ENCODE data around the gene SLC25A25. TPM values are rescaled to one million over a fixed set of nuclear protein-coding genes. Genes with fewer than 3 reads are reported as not detected.

The SLC25A25 gene
- total RNA-seq, 2 experiments from 2014 or later: 15.5 to 16.0 TPM

GRCh38 chr9:128113526-128114325, 45.7 kb downstream of the SLC25A25 start:
- ChIA-PET CTCF (interaction anchor here (0.6 to 1.4 kb wide), 3 partner anchors 11 to 257 kb away, joined by 3 to 6 read pairs (median 3); partner anchors contain the start of gene URM1), POLR2A (interaction anchor here (0.6 kb wide), 1 partner anchor 188 kb away, joined by 3 read pairs; no protein-coding TSS in a partner anchor)

- CTCF ChIA-PET: interaction anchor here (0.6 to 2.4 kb wide), 4 partner anchors 10 to 257 kb away, joined by 3 to 9 read pairs (median 4); partner anchors contain the start of gene URM1
- POLR2A ChIA-PET: no interaction called here
These were observed 46.5 kb downstream of the SLC25A25 start for GRCh38 chr9:128114326-128115186.

- POLR2A ChIA-PET: no interaction called here
These were observed 47.4 kb downstream of the SLC25A25 start for GRCh38 chr9:128115187-128116103.

GRCh38 chr9:128116104-128117083, 48.4 kb downstream of the SLC25A25 start:
- POLR2A ChIA-PET: interaction anchor here (0.5 kb wide), 1 partner anchor 72 kb away, joined by 4 read pairs; no protein-coding TSS in a partner anchor
- CTCF ChIA-PET: interaction anchor here (1.1 to 3.2 kb wide), 7 partner anchors 9 to 234 kb away, joined by 3 to 28 read pairs (median 7); no protein-coding TSS in a partner anchor

More at GRCh38 chr9:128115187-128116103, 47.4 kb downstream of the SLC25A25 start:
- CTCF ChIA-PET: interaction anchor here (0.9 to 3.2 kb wide), 6 partner anchors 10 to 233 kb away, joined by 3 to 28 read pairs (median 5); no protein-coding TSS in a partner anchor

GRCh38 chr9:128117613-128118471, 49.8 kb downstream of the SLC25A25 start:
- CTCF ChIA-PET: interaction anchor here (0.5 to 3.2 kb wide), 36 partner anchors 8 to 545 kb away, joined by 3 to 28 read pairs (median 4); partner anchors contain the start of gene BBLN
- POLR2A ChIA-PET: no interaction called here

- ChIA-PET CTCF (interaction anchor here (0.5 to 3.2 kb wide), 20 partner anchors 8 to 373 kb away, joined by 3 to 28 read pairs (median 6); no protein-coding TSS in a partner anchor), POLR2A (no interaction called here)
These were observed 50.4 kb downstream of the SLC25A25 start for GRCh38 chr9:128118472-128118857.

- ChIA-PET POLR2A (no interaction called here), CTCF (interaction anchor here (1.0 kb wide), 1 partner anchor 175 kb away, joined by 3 read pairs; no protein-coding TSS in a partner anchor)
These were observed 51.1 kb downstream of the SLC25A25 start for GRCh38 chr9:128118971-128119665.

GRCh38 chr9:128120061-128120740, 52.2 kb downstream of the SLC25A25 start:
- CTCF ChIA-PET: interaction anchor here (1.0 kb wide), 1 partner anchor 176 kb away, joined by 3 read pairs; no protein-coding TSS in a partner anchor
- POLR2A ChIA-PET: no interaction called here

- CTCF ChIA-PET: interaction anchor here (0.6 to 0.7 kb wide), 2 partner anchors 96 to 297 kb away, joined by 3 to 4 read pairs; no protein-coding TSS in a partner anchor
- POLR2A ChIA-PET: no interaction called here
These were observed 52.9 kb downstream of the SLC25A25 start for GRCh38 chr9:128120741-128121465.

GRCh38 chr9:128121466-128121810, 53.4 kb downstream of the SLC25A25 start:
- ChIA-PET CTCF (interaction anchor here (0.6 to 0.7 kb wide), 2 partner anchors 96 to 297 kb away, joined by 3 to 4 read pairs; no protein-coding TSS in a partner anchor), POLR2A (no interaction called here)

GRCh38 chr9:128121924-128122808, 54.1 kb downstream of the SLC25A25 start:
- POLR2A ChIA-PET: no interaction called here
- CTCF ChIA-PET: interaction anchor here (0.7 kb wide), 1 partner anchor 95 kb away, joined by 3 read pairs; no protein-coding TSS in a partner anchor

- POLR2A ChIA-PET: no interaction called here
- CTCF ChIA-PET: no interaction called here
These were observed 54.8 kb downstream of the SLC25A25 start for GRCh38 chr9:128122809-128123175.

- CTCF ChIA-PET: no interaction called here
- POLR2A ChIA-PET: interaction anchor here (0.7 kb wide), 1 partner anchor 13 kb away, joined by 7 read pairs; no protein-coding TSS in a partner anchor
These were observed 55.5 kb downstream of the SLC25A25 start for GRCh38 chr9:128123451-128124080.

All from activated CD8-positive, alpha-beta memory T cell treated with anti-CD3 and anti-CD28 coated beads for 36 hours (primary cell).